SU-DHL-6 (cell line): Measurements from ENCODE around the gene ENOX1.

Source experiments
- H2AFZ ChIP-seq: fragments of 200-600 bp; sonication (generic); 2 replicates; pipeline ENCODE4 v1.6.1; 2014; ENCODE audit warnings: low read depth, mild to moderate bottlenecking, moderate library complexity, mixed read lengths, antibody characterized with exemption, low read length; ENCODE audit not compliant: severe bottlenecking
- H3F3A ChIP-seq: fragments of 200-600 bp; shearing (Covaris generic); 2 replicates; pipeline ENCODE4 v1.6.0; 2016; ENCODE audit warnings: antibody characterized with exemption, mild to moderate bottlenecking; ENCODE audit not compliant: insufficient read depth
- H3K27ac ChIP-seq: fragments of 200-600 bp; sonication (generic); 2 replicates; pipeline ENCODE4 v1.5.1; 2016; ENCODE audit warnings: low read depth, mild to moderate bottlenecking, low read length, moderate library complexity, mixed read lengths
- H3K27me3 ChIP-seq: fragments of 200-600 bp; sonication (generic), shearing (Covaris generic); 2 replicates; pipeline ENCODE4 v1.6.0; 2014; ENCODE audit warnings: mild to moderate bottlenecking, low read length
- H3K36me3 ChIP-seq: fragments of 200-600 bp; sonication (generic); 2 replicates; pipeline ENCODE4 v1.6.1; 2014; ENCODE audit warnings: mild to moderate bottlenecking, low read length, mixed read lengths
- H3K4me2 ChIP-seq: fragments of 300-600, 200-600 bp; shearing (Covaris generic), sonication (generic); 2 replicates; pipeline ENCODE4 v1.6.0; 2014; ENCODE audit warnings: low read length, low read depth, mild to moderate bottlenecking; ENCODE audit not compliant: poor library complexity, severe bottlenecking
- H3K4me3 ChIP-seq: fragments of 200-600 bp; sonication (generic); 2 replicates; pipeline ENCODE4 v1.5.1; 2014; ENCODE audit warnings: antibody characterized with exemption, low read length, mild to moderate bottlenecking, mixed read lengths; ENCODE audit not compliant: insufficient read depth, poor library complexity, severe bottlenecking
- H3K79me2 ChIP-seq: fragments of 200-600 bp; sonication (generic); 2 replicates; pipeline ENCODE4 v1.6.1; 2014; ENCODE audit warnings: mild to moderate bottlenecking, low read length, moderate library complexity; ENCODE audit not compliant: insufficient read depth
- H3K9ac ChIP-seq: fragments of 200-600 bp; sonication (generic); 2 replicates; pipeline ENCODE4 v1.7.0; 2014; ENCODE audit warnings: mild to moderate bottlenecking, low read length
- H3K9me2 ChIP-seq: fragments of 200-600 bp; sonication (generic); replicated peaks from 2 replicates; pipeline ENCODE4 v1.6.1; 2014; ENCODE audit warnings: low read length; ENCODE audit not compliant: insufficient read depth
- H3K9me3 ChIP-seq: fragments of 200-600 bp; sonication (generic); 2 replicates; pipeline ENCODE4 v1.6.1; 2014; ENCODE audit warnings: low read length, mixed read lengths; ENCODE audit not compliant: insufficient read depth
- H4K20me1 ChIP-seq: fragments of 200-600 bp; sonication (generic); 2 replicates; pipeline ENCODE4 v1.6.1; 2014; ENCODE audit warnings: low read depth, mild to moderate bottlenecking, antibody characterized with exemption, low read length, moderate library complexity, mixed read lengths
- CTCF ChIP-seq: fragments of 200-600 bp; sonication (generic); IDR thresholded peaks from one replicate; pipeline ENCODE4 v1.5.1; 2017; ENCODE audit warnings: antibody characterized with exemption, mild to moderate bottlenecking, low read length, moderate library complexity; ENCODE audit not compliant: insufficient read depth, poor library complexity, severe bottlenecking
- EZH2phosphoT487 ChIP-seq: fragments of 200-600 bp; sonication (generic), shearing (Covaris generic); conservative IDR thresholded peaks from 2 replicates; pipeline ENCODE4 v1.6.1; 2018; ENCODE audit warnings: mild to moderate bottlenecking, antibody characterized with exemption, low read length, moderate library complexity, mixed read lengths

Gene ENOX1

DNA sequence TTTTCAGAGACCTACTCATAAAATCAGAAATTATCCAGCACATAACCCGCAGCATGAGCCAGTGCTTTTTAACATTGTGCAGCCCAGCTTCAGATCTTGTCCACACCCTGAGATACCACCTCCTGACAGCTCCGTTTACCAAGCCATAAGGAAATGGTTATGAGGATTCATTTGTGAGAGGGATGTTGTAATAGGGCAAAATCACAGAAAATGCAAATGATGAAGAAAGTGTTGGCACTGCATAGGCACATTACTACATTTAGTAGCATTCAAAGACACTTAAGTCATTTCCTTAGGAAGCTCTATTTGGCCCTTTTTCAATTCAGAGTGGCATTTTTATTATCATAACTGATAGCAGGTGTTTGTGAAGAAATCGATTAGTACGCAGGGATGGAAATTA lies 485.9 kb downstream of the ENOX1 start:
- Histone ChIP-seq H3K9me3 (no peaks in the 10 kb centered on the region), H3K4me2 (no peak overlapping the region), H3K27ac (no peak overlapping the region), H3K36me3 (no peaks in the 10 kb centered on the region), H3K27me3 (no peaks in the 10 kb centered on the region), H4K20me1 (no peaks in the 10 kb centered on the region), H3K79me2 (no peaks in the 10 kb centered on the region), H3K9me2 (no peaks in the 10 kb centered on the region), H3F3A (no peaks in the 10 kb centered on the region), H2AFZ (no peak overlapping the region), H3K4me3 (no peak overlapping the region), H3K9ac (no peak overlapping the region)
- TF ChIP-seq EZH2phosphoT487 (no peak), CTCF (no peak)

DNA sequence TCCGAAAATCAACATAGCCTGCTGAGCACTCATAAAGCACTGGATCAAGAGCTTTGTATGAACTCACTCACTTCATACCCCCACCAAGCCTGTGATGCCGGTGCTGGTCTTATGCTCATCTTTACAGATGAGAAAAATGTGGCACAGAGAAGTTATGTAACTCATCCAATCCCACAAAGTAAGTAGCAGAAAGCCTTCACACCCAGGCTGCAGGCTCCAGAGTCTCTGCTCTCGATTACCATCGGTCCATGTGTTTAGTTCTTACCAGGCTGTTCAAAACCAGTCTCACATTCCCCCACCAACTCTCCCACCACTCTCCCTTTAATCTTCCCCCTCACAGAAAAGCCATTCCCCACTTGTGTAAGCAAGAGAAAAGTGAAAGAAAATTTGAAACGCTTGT lies 487.4 kb downstream of the ENOX1 start:
- Histone ChIP-seq H3K9me3 (no peaks in the 10 kb centered on the region), H3K79me2 (no peaks in the 10 kb centered on the region), H3K4me3 (no peak overlapping the region), H4K20me1 (no peaks in the 10 kb centered on the region), H3K27me3 (no peaks in the 10 kb centered on the region), H3K4me2 (no peak overlapping the region), H3K27ac (no peak overlapping the region), H3F3A (no peaks in the 10 kb centered on the region), H3K9ac (no peak overlapping the region), H2AFZ (no peak overlapping the region), H3K9me2 (no peaks in the 10 kb centered on the region), H3K36me3 (no peaks in the 10 kb centered on the region)
- TF ChIP-seq EZH2phosphoT487 (no peak), CTCF (no peak)

- Histone ChIP-seq H3K9me3 (no peaks in the 10 kb centered on the region), H3K27me3 (no peaks in the 10 kb centered on the region), H2AFZ (no peak overlapping the region), H3K9me2 (no peaks in the 10 kb centered on the region), H3K36me3 (no peaks in the 10 kb centered on the region), H4K20me1 (no peaks in the 10 kb centered on the region), H3K27ac (no peak overlapping the region), H3F3A (no peaks in the 10 kb centered on the region), H3K79me2 (no peaks in the 10 kb centered on the region), H3K4me2 (no peak overlapping the region), H3K9ac (no peak overlapping the region), H3K4me3 (no peak overlapping the region)
- TF ChIP-seq CTCF (no peak), EZH2phosphoT487 (no peak)
These were observed 488.0 kb downstream of the ENOX1 start for GRCh38 chr13:43298816-43299215.
